Stimulated activated CD8-positive, alpha-beta memory T cell treated with anti-CD3 and anti-CD28 coated beads, Interleukin-7, amount 100 ng/mL, for 1 hour (primary cell): ENCODE results near the gene LRGUK.

Source experiments
- DNase-seq, 2 donors: peaks; one replicate each; pipeline ENCODE4 v3.0.0-alpha.2; 2020; ENCODE audit warnings: low read depth in 2 of 2

The LRGUK gene

GRCh38 chr7:134301592-134301991, 174.5 kb downstream of the LRGUK start:
- no peak for DNase-seq

GRCh38 chr7:134302120-134302519, 175.0 kb downstream of the LRGUK start:
- DNase-seq: no peak

DNA sequence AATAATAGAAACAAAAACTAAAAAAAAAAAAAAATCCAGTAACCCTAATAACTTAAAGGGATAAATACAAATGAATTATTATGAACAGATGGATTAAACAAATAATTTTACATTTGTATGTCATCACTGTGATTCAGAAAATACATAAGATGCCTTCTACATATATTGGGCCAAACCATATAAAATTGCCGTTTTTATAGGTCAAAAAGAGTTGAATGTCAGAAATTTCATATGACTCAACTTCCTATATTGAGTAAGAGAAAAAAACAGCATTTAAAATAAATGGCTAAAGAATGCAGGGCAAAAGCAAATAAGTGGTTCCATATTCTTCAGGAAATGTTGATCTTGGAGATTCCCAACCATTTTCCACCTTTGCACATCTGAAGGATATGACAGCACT, 180.2 kb downstream of the LRGUK start:
- no peak for DNase-seq

GRCh38 chr7:134308548-134308947, 181.4 kb downstream of the LRGUK start:
- no peak for DNase-seq

DNA sequence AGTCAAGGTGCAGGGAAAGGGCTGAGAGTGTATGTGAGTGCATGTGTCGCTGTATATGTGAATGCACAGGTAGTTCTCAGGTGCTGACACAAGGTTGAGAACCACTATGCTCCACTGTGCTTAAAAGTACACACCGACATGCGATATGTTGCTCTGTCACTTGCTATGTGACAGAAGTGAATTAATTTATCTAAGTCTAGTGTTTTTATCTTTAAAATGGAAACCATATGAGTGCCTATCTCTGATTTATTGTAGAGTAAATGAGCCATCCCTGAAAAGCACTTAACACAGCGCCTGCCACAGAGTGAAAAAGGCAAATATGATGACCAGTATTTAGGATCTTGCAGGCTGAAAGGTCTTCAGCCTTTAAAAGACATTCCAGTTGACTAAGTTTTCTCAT, 184.7 kb downstream of the LRGUK start:
- DNase-seq: no peak

DNA sequence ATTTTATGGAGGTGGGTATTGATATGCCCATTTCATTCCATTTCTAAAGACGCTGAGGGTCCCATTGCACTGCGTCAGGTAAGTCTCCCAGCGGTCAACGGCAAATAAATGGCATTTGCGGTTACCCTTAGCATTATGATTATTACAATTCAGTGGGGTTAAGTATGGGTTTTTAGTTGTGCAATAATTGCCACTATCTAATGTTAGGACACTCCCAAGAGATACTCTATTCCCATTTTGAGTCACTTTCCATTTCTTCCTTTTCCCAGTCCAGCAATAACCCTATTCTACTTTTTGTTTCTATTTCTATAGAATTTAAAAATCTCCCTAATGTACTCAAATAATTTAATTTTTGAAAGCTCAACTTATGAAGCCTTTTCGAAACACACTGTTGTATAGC, 185.6 kb downstream of the LRGUK start:
- no peak for DNase-seq

DNA sequence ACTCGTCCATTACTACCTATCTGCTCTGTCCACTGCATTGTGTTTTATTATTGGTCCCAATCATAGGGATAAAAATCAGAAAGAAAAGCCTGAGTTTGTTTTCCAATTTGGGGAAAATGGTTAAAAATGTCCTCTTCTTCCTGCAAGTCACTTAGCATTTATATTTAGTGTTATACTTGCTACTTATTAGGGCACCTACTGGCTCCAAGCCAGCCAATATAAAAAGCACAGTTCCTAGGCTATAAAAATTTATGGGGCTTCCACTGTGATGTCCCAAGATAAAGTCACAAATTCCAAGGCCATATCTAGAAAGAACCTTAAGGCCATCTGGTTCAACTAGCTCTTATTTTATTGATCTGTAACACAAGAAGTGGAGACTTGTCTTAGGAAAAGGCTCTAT, 186.4 kb downstream of the LRGUK start:
- no peak for DNase-seq
